GM10847 (cell line): Measurements from ENCODE around the gene KRT71.

Source experiments
- POLR2A ChIP-seq: IDR thresholded peaks from 2 replicates; pipeline ENCODE4 v1.6.1; 2011; ENCODE audit not compliant: insufficient read length; ENCODE audit errors: extremely low read depth

The KRT71 gene

DNA sequence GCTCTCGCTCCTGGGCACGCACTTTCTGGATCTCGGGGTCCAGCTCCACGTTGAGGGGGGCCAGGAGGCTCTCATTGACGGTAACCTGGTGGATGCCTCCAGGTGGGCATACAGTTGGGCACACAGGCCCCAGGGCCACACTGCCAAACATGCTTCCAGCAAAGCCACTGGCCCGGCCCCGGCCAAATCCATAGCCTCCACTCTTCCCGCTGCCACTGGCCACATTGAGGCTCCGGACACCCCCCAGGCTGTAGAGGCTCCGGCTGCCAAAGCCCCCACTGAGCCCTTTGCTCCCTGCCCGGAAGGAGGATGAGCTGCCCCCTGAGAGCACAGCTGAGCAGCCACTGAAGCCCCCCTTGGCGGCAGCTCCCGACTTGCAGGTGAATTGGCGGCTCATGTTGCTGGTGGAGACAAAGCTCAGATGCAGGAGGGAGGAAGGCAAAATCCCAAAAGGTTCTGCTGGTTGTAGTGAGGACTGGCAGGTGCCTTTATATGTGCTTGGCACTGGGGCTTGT, at the start of gene KRT71:
Gene KRT71 (minus strand): TSS at position 465 of the 515 bp plus-strand sequence. CDS start 68 bp downstream, at position 397.
- no peak for TF ChIP-seq POLR2A

DNA sequence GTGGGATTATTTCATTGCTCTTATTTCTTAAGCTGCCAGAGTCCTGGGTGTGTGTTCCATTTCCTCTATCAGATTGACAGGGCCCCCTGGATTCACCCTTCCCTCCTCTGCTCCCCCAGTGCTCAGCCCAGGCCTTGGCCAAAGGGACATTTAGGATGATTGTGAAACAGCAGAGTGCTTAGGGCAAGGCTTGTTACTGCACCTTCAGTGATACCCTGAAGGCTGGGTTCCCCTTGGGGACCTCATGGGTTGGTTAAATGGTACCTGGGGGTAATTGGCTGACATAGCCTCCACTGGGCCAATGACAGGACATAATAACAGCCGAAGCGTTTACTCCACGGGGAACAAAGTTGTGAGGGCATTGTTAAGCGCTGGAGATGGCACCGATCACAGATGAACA, 49.6 kb upstream of the KRT71 start:
- TF ChIP-seq POLR2A: no peak

- no peak for TF ChIP-seq POLR2A
These were observed 48.7 kb upstream of the KRT71 start for GRCh38 chr12:52601671-52602070.

- TF ChIP-seq POLR2A: no peak
These were observed 48.1 kb upstream of the KRT71 start, which contains the start of gene KRT72 for GRCh38 chr12:52600941-52601481. Gene KRT72 (minus strand): TSS chr12:52601463. CDS start chr12:52601452, 11 bp downstream.

- no peak for TF ChIP-seq POLR2A
These were observed 47.5 kb upstream of the KRT71 start for GRCh38 chr12:52600475-52600874.

DNA sequence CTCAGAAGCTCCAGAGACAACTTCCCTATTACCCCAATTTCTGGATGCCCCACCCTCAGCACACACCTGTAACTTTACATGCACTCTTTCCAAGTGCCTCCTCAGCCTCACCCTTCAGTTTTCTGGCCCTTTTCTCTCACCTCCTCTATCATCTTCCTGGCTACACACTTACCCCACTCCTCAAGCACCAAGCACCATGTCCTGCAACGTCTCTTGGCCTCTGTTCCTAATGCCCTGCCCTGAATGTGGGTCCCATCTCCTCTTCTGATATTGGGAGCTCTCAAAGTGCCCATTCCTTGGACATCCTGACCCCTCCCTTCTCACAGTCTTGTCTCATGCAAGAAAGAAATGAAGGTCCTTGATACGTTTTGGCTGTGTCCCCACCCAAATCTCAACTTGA, 47.1 kb upstream of the KRT71 start:
- TF ChIP-seq POLR2A: no peak

DNA sequence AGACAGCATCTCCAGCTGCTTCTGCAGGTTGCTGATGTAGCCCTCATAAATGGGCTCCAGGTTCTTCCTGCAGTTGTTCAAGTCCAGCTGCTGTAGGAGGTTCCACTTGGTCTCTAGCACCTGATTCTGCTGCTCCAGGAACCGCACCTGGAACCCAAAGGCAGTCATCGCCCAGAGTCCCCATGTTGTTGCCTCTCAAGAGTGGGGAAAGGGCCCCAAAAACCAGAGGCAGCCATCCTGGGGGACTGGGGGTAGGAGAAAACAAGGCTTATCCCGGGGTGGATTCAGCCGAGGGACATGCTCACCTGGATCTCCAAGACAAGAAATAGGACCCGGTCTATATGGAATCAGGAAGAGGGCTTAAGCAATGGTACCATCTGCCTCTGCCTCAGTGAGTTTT, 46.0 kb upstream of the KRT71 start:
- TF ChIP-seq POLR2A: no peak

DNA sequence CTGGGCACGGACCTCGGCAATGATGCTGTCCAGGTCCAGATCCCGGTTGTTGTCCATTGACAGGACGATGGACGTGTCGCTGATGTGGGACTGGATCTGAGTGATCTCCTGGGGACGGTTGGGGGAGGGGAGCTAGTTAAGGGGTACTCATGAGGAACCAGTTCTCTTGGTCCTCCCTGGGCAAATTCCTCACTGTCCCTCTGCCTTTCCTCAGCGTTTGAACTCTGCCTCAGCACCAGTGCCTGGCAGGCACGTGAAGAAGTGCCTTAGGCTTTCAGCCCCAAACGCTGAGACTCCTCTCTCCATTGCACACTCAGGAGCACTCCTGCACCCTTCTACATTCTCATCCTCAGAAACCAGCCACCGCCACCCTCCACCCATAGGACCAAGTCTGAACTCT, 38.6 kb upstream of the KRT71 start:
- TF ChIP-seq POLR2A: no peak

- TF ChIP-seq POLR2A: no peak
These were observed 37.1 kb upstream of the KRT71 start for GRCh38 chr12:52590021-52590420.

DNA sequence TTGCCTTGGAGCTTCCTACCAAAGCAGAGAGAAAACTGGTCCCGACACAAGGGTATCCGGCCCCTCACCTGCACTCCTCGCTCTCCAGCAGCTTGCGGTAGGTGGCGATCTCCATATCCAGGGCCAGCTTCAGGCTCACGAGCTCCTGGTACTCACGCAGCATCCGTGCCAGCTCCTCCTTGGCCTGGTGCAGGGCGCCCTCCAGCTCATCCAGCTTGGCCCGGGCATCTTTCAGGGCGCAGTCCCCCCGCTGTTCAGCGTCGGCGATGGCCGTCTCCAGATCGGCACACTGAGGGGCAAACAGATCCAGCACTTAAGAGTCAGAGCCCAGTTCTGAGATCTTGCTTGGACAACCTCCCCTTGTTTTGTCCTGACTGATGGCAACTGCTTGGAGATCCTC, 34.6 kb upstream of the KRT71 start:
- no peak for TF ChIP-seq POLR2A

DNA sequence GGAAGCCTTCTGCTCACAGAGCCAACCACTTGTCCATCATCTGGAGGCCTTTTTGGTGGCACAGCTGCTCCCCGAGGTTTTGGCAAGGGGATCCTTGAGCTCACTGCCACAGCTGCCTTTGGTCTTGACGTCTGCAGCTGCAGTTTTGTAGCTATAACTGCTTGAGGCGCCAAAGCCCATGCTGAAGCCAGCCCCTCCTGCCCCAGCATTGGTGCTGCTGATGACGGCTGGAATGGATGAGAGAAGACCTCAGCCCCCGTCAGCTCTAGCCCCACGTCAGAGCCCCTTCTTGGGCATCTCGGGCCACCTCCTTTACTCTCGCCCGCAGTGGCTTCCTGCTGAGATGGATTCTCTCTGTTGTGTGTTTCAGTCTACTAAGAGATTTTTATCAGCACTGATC, 33.0 kb upstream of the KRT71 start:
- TF ChIP-seq POLR2A: no peak

- no peak for TF ChIP-seq POLR2A
These were observed 32.1 kb upstream of the KRT71 start for GRCh38 chr12:52585066-52585465.

DNA sequence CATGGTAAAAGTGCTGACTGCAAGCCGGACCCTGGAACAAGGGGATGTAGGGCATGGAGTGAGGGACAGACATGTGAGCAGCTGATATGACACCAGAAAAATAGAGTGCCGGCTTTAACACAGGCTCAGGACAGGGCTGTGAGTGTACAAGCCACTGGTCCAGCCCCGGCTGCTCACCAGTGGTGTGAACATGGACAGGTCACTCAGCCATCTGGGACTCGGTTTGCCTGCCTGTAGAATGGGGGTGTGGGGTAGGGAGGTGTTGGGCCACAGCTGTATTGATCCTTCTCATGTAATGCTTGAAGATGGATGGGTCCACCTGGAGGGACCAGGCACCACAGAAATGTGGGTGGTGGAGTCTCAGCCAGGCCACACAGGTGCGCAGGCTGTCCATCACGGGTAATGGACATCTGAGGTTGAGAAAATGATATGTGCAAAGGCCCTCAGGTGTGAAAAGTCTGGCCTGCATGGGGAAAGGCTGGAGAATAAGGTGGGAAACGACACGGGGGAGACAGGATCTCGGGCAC, 31.3 kb upstream of the KRT71 start:
- TF ChIP-seq POLR2A: no peak

DNA sequence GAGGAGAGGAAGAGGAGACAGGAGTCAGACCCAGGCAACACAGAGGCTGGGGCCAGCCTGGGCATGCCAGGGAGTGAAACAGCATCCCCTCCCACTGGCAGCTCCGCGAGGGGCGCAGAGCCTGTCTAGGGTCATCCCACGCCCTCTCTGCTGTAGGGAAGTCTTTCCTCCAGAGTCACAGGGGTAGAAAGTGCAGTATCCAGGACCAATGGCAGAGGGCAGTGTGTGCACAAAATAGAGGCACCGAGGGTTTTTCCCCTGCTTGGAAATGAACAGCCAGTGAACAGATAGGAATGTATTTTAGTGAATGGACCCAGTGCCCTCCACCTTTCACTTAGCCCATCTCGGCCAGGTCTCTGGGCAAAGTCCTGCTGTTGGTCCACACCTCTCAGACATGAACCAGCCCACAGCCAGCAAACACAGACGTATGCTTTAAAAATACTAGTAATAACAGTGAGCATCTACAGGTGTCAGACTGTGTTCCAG, 30.1 kb upstream of the KRT71 start:
- no peak for TF ChIP-seq POLR2A

- TF ChIP-seq POLR2A: no peak
These were observed 29.5 kb upstream of the KRT71 start for GRCh38 chr12:52582486-52582885.

GRCh38 chr12:52581481-52581880, 28.5 kb upstream of the KRT71 start:
- no peak for TF ChIP-seq POLR2A

DNA sequence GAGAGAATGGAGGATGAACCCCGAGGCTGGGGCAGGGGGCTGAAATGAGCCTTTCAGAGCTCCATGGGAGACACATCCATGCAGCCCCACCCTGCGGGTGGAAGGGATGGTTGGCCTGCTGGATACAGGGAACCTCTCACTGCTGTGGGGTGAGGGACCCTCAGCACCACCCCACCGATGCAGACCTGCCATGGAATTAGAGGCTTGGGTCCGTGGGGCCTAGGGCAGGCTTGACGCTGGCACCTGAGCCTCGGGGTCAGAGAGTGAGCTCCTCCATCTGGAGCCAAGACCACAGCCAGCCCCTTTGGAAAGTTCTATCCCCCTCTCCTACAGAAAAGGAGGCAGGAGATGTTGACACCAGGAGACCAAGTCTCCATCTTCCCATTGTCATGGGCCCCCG, 28.1 kb upstream of the KRT71 start:
- TF ChIP-seq POLR2A: no peak
